ENCODE data around the gene VEZF1. TPM values are rescaled to one million over a fixed set of nuclear protein-coding genes. Genes with fewer than 3 reads are reported as not detected.

Gene VEZF1
- total and polyA plus RNA-seq, 2 experiments from 2014 or later, result 36.0 to 67.7 TPM

GRCh38 chr17:57984936-57985674, 2.9 kb downstream of the VEZF1 start:
- peaks cover 69% of the 10 kb centered on the region for H3K79me2 ChIP-seq (replicated peaks; ENCODE audit: insufficient read depth)
- no peak for ATAC-seq
- no peak overlapping the region; the same call in 1 of the 2 replicates for H3K4me2 ChIP-seq
- H3K4me1 Mint-ChIP-seq, result peaks cover 46% of the 10 kb centered on the region
- H3K9me3 Mint-ChIP-seq, result no peaks in the 10 kb centered on the region; the same call in 2 of the 3 replicates
- peak overlapping the region; percentile 33; the same call in 1 of the 3 replicates for H3K4me3 Mint-ChIP-seq
- peaks cover 24% of the 10 kb centered on the region for H4K20me1 ChIP-seq (replicated peaks; ENCODE audit: insufficient read depth)
- H3K27me3 ChIP-seq (ENCODE audit: insufficient read depth), result no peaks in the 10 kb centered on the region
- H3K4me3 ChIP-seq, result no peak overlapping the region
- no peak for DNase-seq (ENCODE audit: low spot score)
- H3F3A ChIP-seq (replicated peaks; ENCODE audit: low read depth), result peaks cover 8% of the 10 kb centered on the region
- H3K27me3 Mint-ChIP-seq (ENCODE audit: insufficient read depth, low read depth, poor library complexity), result peaks cover 12% of the 10 kb centered on the region
- peaks cover 5% of the 10 kb centered on the region; the same call in 1 of the 2 replicates for H3K36me3 ChIP-seq (ENCODE audit: insufficient read depth)
- peaks cover 18% of the 10 kb centered on the region for H3K4me1 ChIP-seq (ENCODE audit: insufficient read depth)
- no peak overlapping the region for H3K27ac Mint-ChIP-seq
- no peak for TF ChIP-seq ETS1 (IDR thresholded peaks at IDR 0.05)
- TF ChIP-seq CREB1 (CRISPR knock-in tag; IDR thresholded peaks at IDR 0.05; ENCODE audit: low read depth), result no peak
- TF ChIP-seq REST (IDR thresholded peaks at IDR 0.05; ENCODE audit: unreplicated experiment), result no peak
- no peak for TF ChIP-seq EZH2phosphoT487 (IDR thresholded peaks at IDR 0.05; ENCODE audit: unreplicated experiment)
- TF ChIP-seq POLR2AphosphoS5 (IDR thresholded peaks at IDR 0.05; ENCODE audit: low read depth), result no peak
- no peak for TF ChIP-seq ZNF114 (CRISPR knock-in tag; IDR thresholded peaks at IDR 0.05)
- no peak for TF ChIP-seq STAT1 (IDR thresholded peaks at IDR 0.05; ENCODE audit: unreplicated experiment)
- TF ChIP-seq ZNF331 (CRISPR knock-in tag; IDR thresholded peaks at IDR 0.05; ENCODE audit: low read depth), result no peak
- no peak for TF ChIP-seq NANOG (IDR thresholded peaks at IDR 0.05; ENCODE audit: borderline replicate concordance)
- no peak for TF ChIP-seq EZH2 (IDR thresholded peaks at IDR 0.05; ENCODE audit: low read depth, unreplicated experiment)
- TF ChIP-seq ZNF462 (CRISPR knock-in tag; IDR thresholded peaks at IDR 0.05), result no peak
- TF ChIP-seq CTCF (conservative IDR thresholded peaks at IDR 0.05; ENCODE audit: low read depth in 2 of 2), result no peak
- no peak for TF ChIP-seq JUNB (IDR thresholded peaks at IDR 0.05; ENCODE audit: unreplicated experiment)
- no peak overlapping the region for H3K27ac ChIP-seq (ENCODE audit: low read depth)
- no peak overlapping the region for H2AFZ ChIP-seq
- H3K36me3 Mint-ChIP-seq (ENCODE audit: low read depth), result peaks cover 25% of the 10 kb centered on the region; the same call in 2 of the 3 replicates
- no peaks in the 10 kb centered on the region for H3K9me2 ChIP-seq (ENCODE audit: insufficient read depth)

Data from GM23338 (cell line).